ENCODE results near the gene MYD88. TPM values are rescaled to one million over a fixed set of nuclear protein-coding genes. Genes with fewer than 3 reads are reported as not detected.
"Not testable (repeated sequence)": the region's sequence is repeated elsewhere in the genome, so short reads cannot be mapped to it uniquely, and the experiment has no call there.

Gene MYD88
- total RNA-seq, 1 donor from 2014 or later: 99.7 TPM

DNA sequence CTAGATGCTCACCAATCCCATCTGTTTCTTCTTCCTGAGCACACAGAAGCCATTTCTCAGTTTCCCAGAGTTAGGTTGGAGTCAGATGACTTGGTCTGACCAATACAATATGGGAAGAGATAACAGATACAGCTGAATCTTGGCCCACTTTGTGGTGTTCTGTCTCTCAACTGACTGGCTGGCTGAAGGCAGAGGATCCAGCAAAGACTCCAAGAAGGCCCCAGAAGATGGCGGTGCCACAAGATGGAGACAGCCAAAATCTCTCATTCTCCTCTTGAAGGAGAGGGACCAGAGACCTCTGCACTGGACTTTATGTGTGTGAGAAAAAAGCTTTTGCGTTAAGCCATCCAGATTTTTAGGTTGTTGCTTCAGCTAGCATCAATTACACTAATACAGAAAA lies 18.7 kb downstream of the MYD88 start:
- no peak for ATAC-seq
- intact Hi-C loops (cut with DNase I): no loop called here
- Histone ChIP-seq H3K4me1 (peaks cover 10% of the 10 kb centered on the region), H3K4me3 (no peak overlapping the region), H3K27me3 (ENCODE audit: low read depth) (no peaks in the 10 kb centered on the region), H3K9me3 (no peaks in the 10 kb centered on the region), H3K36me3 (no peaks in the 10 kb centered on the region), H3K27ac (no peak overlapping the region)
- TF ChIP-seq, protein P1, sequence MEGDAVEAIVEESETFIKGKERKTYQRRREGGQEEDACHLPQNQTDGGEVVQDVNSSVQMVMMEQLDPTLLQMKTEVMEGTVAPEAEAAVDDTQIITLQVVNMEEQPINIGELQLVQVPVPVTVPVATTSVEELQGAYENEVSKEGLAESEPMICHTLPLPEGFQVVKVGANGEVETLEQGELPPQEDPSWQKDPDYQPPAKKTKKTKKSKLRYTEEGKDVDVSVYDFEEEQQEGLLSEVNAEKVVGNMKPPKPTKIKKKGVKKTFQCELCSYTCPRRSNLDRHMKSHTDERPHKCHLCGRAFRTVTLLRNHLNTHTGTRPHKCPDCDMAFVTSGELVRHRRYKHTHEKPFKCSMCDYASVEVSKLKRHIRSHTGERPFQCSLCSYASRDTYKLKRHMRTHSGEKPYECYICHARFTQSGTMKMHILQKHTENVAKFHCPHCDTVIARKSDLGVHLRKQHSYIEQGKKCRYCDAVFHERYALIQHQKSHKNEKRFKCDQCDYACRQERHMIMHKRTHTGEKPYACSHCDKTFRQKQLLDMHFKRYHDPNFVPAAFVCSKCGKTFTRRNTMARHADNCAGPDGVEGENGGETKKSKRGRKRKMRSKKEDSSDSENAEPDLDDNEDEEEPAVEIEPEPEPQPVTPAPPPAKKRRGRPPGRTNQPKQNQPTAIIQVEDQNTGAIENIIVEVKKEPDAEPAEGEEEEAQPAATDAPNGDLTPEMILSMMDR (IDR thresholded peaks at IDR 0.05): no peak
- DNase-seq: no peak

DNA sequence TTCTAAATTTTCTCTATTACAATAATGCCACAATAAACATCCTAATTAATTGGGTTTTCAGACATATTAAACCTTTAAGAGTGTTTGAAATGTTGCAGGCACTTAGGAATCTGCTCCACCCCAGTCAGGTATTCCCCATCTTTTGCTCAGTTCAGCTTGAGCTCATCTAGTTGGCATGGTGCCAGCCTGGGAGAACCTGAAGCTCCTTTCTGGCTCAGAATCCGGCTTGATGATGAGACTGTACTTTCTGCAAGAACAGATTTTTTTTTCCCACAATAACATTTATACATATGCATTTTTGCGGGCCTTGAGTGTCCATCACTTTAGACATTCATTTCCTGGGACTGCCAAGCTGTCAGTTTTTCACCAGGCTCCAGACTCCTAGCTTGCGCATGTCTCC lies 19.1 kb downstream of the MYD88 start:
- DNase-seq (no peak), ATAC-seq (no peak)
- no peak overlapping the region for H3K27ac ChIP-seq
- H3K9me3 ChIP-seq: no peaks in the 10 kb centered on the region
- intact Hi-C loops (cut with DNase I): no loop called here
- H3K27me3 ChIP-seq (ENCODE audit: low read depth): no peaks in the 10 kb centered on the region
- TF ChIP-seq, protein P1 (IDR thresholded peaks at IDR 0.05): no peak
- no peak overlapping the region for H3K4me3 ChIP-seq
- peaks cover 10% of the 10 kb centered on the region for H3K4me1 ChIP-seq
- no peaks in the 10 kb centered on the region for H3K36me3 ChIP-seq

DNA sequence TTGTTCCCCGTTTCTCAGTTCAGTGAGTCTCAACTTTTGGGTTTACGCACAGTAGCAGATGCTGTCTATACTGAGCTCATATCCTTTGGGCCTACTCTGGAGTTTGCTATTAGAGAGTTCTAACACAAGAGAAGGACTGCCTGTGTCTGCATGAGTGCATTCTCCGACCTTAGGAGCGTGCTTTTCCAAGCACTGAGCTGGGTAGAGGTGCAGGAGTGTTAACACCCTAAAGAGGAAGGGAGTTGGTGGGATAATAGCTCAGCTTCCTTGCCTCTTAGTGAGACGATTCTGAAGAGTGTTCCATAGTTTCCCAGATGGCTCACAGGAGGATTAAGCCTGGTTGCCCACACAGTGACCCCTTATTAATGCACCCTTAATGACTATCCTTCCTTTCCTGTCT lies 20.0 kb downstream of the MYD88 start:
- TF ChIP-seq, protein P1 (IDR thresholded peaks at IDR 0.05): no peak
- ATAC-seq (no peak), DNase-seq (no peak)
- intact Hi-C loops (cut with DNase I): no loop called here
- H3K4me1 ChIP-seq: peaks cover 7% of the 10 kb centered on the region
- H3K4me3 ChIP-seq: no peak overlapping the region
- no peaks in the 10 kb centered on the region for H3K36me3 ChIP-seq
- H3K9me3 ChIP-seq: no peaks in the 10 kb centered on the region
- H3K27ac ChIP-seq: no peak overlapping the region
- no peaks in the 10 kb centered on the region for H3K27me3 ChIP-seq (ENCODE audit: low read depth)

DNA sequence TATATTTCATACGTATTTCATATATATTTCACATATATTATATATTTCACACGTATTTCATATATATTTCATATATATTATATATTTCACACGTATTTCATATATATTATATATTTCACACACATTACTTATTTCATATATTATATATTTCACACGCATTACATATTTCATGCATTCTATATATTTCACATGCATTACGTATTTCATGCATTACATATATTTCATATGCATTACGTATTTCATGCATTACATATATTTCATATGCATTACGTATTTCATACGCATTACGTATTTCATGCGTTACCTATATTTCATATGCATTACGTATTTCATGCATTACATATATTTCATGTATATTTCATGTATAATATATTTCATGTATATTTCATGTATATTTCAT lies 22.2 kb downstream of the MYD88 start:
- H3K36me3 ChIP-seq; ATAC-seq; H3K4me1 ChIP-seq; H3K27me3 ChIP-seq (ENCODE audit: low read depth); H3K4me3 ChIP-seq; DNase-seq; H3K9me3 ChIP-seq; intact Hi-C loops (cut with DNase I); H3K27ac ChIP-seq: not testable (repeated sequence)

DNA sequence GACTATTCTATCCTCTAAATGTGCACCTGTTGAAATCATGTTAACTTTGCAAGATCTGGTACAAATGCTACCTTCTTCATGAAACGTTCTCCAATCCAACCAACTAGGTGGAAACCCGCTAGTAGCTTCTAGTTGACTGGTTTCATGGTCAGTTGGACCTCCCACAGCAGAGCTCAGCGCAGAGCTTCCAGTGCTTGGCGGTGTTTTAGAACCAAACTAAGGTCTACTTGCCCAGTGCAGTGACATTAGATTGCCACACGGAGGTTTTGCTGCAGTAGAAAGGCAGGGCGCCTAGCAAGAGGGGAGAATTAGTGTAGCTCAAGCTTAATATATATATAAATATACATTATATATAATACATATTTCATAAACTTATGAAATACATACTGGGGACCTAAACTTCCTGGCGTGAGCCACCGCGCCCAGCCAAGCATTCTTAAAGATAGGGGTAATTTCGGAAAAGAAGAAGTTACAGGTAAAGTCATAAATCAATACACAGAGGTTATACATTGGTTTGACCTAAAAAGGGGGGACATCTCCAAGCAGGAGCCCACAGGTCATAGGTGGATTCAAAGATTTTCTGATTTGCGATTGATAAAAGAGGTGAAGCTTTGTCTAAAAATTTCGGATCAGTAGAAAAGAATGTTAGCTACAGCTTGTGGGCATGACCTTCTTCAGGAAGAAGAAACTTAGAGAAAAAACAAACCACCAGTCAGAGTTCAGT lies 24.8 kb downstream of the MYD88 start:
- peaks cover 18% of the 10 kb centered on the region for H3K4me1 ChIP-seq
- H3K27ac ChIP-seq: no peak overlapping the region
- ATAC-seq (no peak), DNase-seq (no peak)
- TF ChIP-seq, protein P1 (IDR thresholded peaks at IDR 0.05): no peak
- intact Hi-C loops (cut with DNase I): no loop called here
- no peaks in the 10 kb centered on the region for H3K9me3 ChIP-seq
- no peak overlapping the region for H3K4me3 ChIP-seq
- no peaks in the 10 kb centered on the region for H3K27me3 ChIP-seq (ENCODE audit: low read depth)
- H3K36me3 ChIP-seq: no peaks in the 10 kb centered on the region

DNA sequence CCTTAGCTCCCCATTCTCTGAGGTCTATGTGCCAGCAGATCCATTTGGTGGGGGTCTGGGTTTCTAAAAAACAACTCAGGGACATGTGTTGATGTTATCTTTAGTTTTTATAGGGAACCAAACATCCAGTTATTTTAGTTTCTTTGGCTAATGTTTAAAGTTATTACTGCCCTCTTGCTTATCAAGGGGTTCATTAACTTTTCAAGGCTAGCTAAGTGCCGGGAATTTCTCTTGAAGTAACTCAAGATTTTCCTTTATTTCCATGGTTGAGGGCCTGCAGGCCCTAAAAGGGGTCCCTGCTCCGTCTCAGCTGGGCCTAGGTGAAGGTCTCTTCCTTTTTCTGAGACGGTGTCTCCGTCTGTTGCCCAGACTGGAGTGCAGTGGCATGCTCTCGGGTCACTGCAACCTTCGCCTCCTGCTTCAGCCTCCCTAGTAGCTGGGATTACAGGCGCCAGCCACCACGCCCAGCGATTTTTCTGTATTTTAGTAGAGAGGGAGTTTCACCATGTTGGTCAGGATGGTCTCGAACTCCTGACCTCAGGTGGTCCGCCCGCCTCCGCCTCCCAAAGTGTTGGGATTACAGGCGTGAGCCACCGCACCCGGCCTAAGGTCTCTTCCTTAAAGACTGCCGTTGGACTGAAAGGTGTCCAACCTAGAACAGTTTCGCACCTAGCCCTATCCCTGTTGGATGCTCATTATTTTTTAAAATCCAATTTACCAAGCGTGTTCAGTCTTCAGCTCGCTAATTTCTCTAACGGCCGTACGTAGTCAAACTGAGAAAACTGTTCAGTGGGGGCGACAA lies 25.6 kb downstream of the MYD88 start:
- intact Hi-C loops (cut with DNase I): no loop called here
- Histone ChIP-seq H3K4me1 (peaks cover 18% of the 10 kb centered on the region), H3K9me3 (no peaks in the 10 kb centered on the region), H3K36me3 (no peaks in the 10 kb centered on the region), H3K27me3 (ENCODE audit: low read depth) (no peaks in the 10 kb centered on the region), H3K4me3 (peak overlapping the region; percentile 80), H3K27ac (peak overlapping the region; percentile 97)
- TF ChIP-seq, protein P1 (IDR thresholded peaks at IDR 0.05): no peak
- ATAC-seq (no peak), DNase-seq (no peak)

All from lower lobe of right lung (tissue), 2 donors.